ENCODE data around the gene PCCA. TPM values are rescaled to one million over a fixed set of nuclear protein-coding genes. Genes with fewer than 3 reads are reported as not detected.
A peak's percentile ranks its signal among the peaks of the same experiment; 100 is the strongest.

Gene PCCA
- total and polyA plus RNA-seq, 2 experiments from 2014 or later, result 29.8 to 59.2 TPM

GRCh38 chr13:100197591-100198365, 108.9 kb downstream of the PCCA start:
- H3K9me3 ChIP-seq (ENCODE audit: low read depth), result no peaks in the 10 kb centered on the region
- no peak overlapping the region for H3K4me3 ChIP-seq
- H3K36me3 ChIP-seq, result no peaks in the 10 kb centered on the region
- no peak for TF ChIP-seq CTCF (IDR thresholded peaks at IDR 0.05; ENCODE audit: low read depth, low read length)
- no peaks in the 10 kb centered on the region for H3K4me1 ChIP-seq (ENCODE audit: low read depth)
- DNase-seq (ENCODE audit: low read depth in 1 of 2, low spot score in 1 of 2), result no peak
- no peak overlapping the region for H3K27ac ChIP-seq
- H3K27me3 ChIP-seq, result no peaks in the 10 kb centered on the region

GRCh38 chr13:100203696-100204367, 114.9 kb downstream of the PCCA start:
- H3K9me3 ChIP-seq (ENCODE audit: low read depth), result no peaks in the 10 kb centered on the region
- no peak overlapping the region for H3K27ac ChIP-seq
- no peaks in the 10 kb centered on the region for H3K27me3 ChIP-seq

GRCh38 chr13:100208002-100208401, 119.1 kb downstream of the PCCA start:
- Histone ChIP-seq H3K27ac (no peak overlapping the region), H3K27me3 (no peaks in the 10 kb centered on the region), H3K4me1 (ENCODE audit: low read depth) (no peaks in the 10 kb centered on the region), H3K9me3 (ENCODE audit: low read depth) (no peaks in the 10 kb centered on the region), H3K36me3 (peaks cover 6% of the 10 kb centered on the region), H3K4me3 (no peak overlapping the region)
- no peak for TF ChIP-seq CTCF (IDR thresholded peaks at IDR 0.05; ENCODE audit: low read depth, low read length)
- no peak for DNase-seq (ENCODE audit: low read depth in 1 of 2, low spot score in 1 of 2)

More at GRCh38 chr13:100203696-100204367, 114.9 kb downstream of the PCCA start:
- H3K36me3 ChIP-seq, result no peaks in the 10 kb centered on the region
- no peak for TF ChIP-seq CTCF (IDR thresholded peaks at IDR 0.05; ENCODE audit: low read depth, low read length)
- no peaks in the 10 kb centered on the region for H3K4me1 ChIP-seq (ENCODE audit: low read depth)
- peak in 1 of 2 donors; percentile 58 for DNase-seq (ENCODE audit: low read depth in 1 of 2, low spot score in 1 of 2)
- no peak overlapping the region for H3K4me3 ChIP-seq

- no peak overlapping the region for H3K27ac ChIP-seq
- H3K27me3 ChIP-seq, result no peaks in the 10 kb centered on the region
- no peak for TF ChIP-seq CTCF (IDR thresholded peaks at IDR 0.05; ENCODE audit: low read depth, low read length)
- no peaks in the 10 kb centered on the region for H3K4me1 ChIP-seq (ENCODE audit: low read depth)
- DNase-seq (ENCODE audit: low read depth in 1 of 2, low spot score in 1 of 2), result no peak
- H3K36me3 ChIP-seq, result peaks cover 6% of the 10 kb centered on the region
- H3K9me3 ChIP-seq (ENCODE audit: low read depth), result no peaks in the 10 kb centered on the region
- no peak overlapping the region for H3K4me3 ChIP-seq
Observed at GRCh38 chr13:100208626-100209025, 119.7 kb downstream of the PCCA start.

GRCh38 chr13:100209857-100210825, 121.2 kb downstream of the PCCA start:
- Histone ChIP-seq H3K36me3 (peaks cover 6% of the 10 kb centered on the region), H3K27me3 (no peaks in the 10 kb centered on the region), H3K4me3 (no peak overlapping the region), H3K4me1 (ENCODE audit: low read depth) (no peaks in the 10 kb centered on the region), H3K9me3 (ENCODE audit: low read depth) (no peaks in the 10 kb centered on the region), H3K27ac (no peak overlapping the region)
- peak in 1 of 2 donors; percentile 60 for DNase-seq (ENCODE audit: low read depth in 1 of 2, low spot score in 1 of 2)
- no peak for TF ChIP-seq CTCF (IDR thresholded peaks at IDR 0.05; ENCODE audit: low read depth, low read length)

All from cardiac muscle cell (in vitro differentiated cells and primary cell).